Neuronal stem cell (in vitro differentiated cells): ENCODE results near the gene KIF6.

Experiments used
- DNase-seq: peaks from one replicate; pipeline ENCODE4 v3.0.0-alpha.2; 2013; ENCODE audit warnings: low spot score
- H2AFZ ChIP-seq: one replicate; pipeline ENCODE4 v1.6.1; 2013; ENCODE audit warnings: mild to moderate bottlenecking, low read length, inconsistent platforms
- H2AK5ac ChIP-seq: 2 replicates; pipeline ENCODE4 v1.6.1; 2013; ENCODE audit warnings: low read depth, mild to moderate bottlenecking, inconsistent platforms, low read length, moderate library complexity, mixed read lengths
- H2BK120ac ChIP-seq: 2 replicates; pipeline ENCODE4 v1.6.1; 2013; ENCODE audit warnings: low read depth, mild to moderate bottlenecking, inconsistent platforms, low read length, moderate library complexity, mixed read lengths
- H2BK12ac ChIP-seq: one replicate; pipeline ENCODE4 v1.6.1; 2013; ENCODE audit warnings: low read length, inconsistent platforms
- H2BK15ac ChIP-seq: 2 replicates; pipeline ENCODE4 v1.6.1; 2013; ENCODE audit warnings: mild to moderate bottlenecking, low read length, inconsistent platforms, mixed read lengths
- H2BK5ac ChIP-seq: one replicate; pipeline ENCODE4 v1.6.1; 2013; ENCODE audit warnings: inconsistent platforms, mild to moderate bottlenecking, low read length, moderate library complexity
- H3K14ac ChIP-seq: one replicate; pipeline ENCODE4 v1.6.1; 2013; ENCODE audit warnings: low read length, inconsistent platforms
- H3K18ac ChIP-seq: 2 replicates; pipeline ENCODE4 v1.6.1; 2013; ENCODE audit warnings: low read length, inconsistent platforms
- H3K23ac ChIP-seq: 2 replicates; pipeline ENCODE4 v1.6.1; 2013; ENCODE audit warnings: low read depth, mild to moderate bottlenecking, mixed read lengths, low read length, inconsistent platforms; ENCODE audit not compliant: poor library complexity
- H3K27ac ChIP-seq: replicated peaks from 3 replicates; pipeline ENCODE4 v1.5.1; 2013; ENCODE audit warnings: low read length, inconsistent platforms
- H3K27me3 ChIP-seq, 3 experiments: 2 replicates each; pipeline ENCODE4 v1.6.1; 2013; ENCODE audit warnings: low read length in 3 of 3, mild to moderate bottlenecking in 2 of 3, inconsistent platforms in 1 of 3, low read depth in 1 of 3, mixed read lengths in 1 of 3, moderate library complexity in 1 of 3; ENCODE audit not compliant: control insufficient read depth in 3 of 3, insufficient read depth in 3 of 3
- H3K36me3 ChIP-seq, 2 donors: replicated peaks in 1 of 2; 2 replicates each; pipeline ENCODE4 v1.6.1; 2013; ENCODE audit warnings: low read length in 2 of 2; ENCODE audit not compliant: control insufficient read depth in 2 of 2, insufficient read depth in 2 of 2
- H3K4ac ChIP-seq: 2 replicates; pipeline ENCODE4 v1.6.1; 2013; ENCODE audit warnings: inconsistent platforms, mild to moderate bottlenecking, low read length, moderate library complexity
- H3K4me1 ChIP-seq, 2 donors: 1 replicate in 1 of 2; 2 replicates in 1 of 2; pipeline ENCODE4 v1.6.1; 2013; ENCODE audit warnings: low read length in 2 of 2, low read depth in 1 of 2; ENCODE audit not compliant: control insufficient read depth in 2 of 2, insufficient read depth in 1 of 2
- H3K4me2 ChIP-seq: one replicate; pipeline ENCODE4 v1.6.1; 2013; ENCODE audit warnings: mild to moderate bottlenecking, low read length, inconsistent platforms; ENCODE audit not compliant: insufficient read depth, poor library complexity, severe bottlenecking
- H3K4me3 ChIP-seq, 2 donors: 2 replicates each; pipeline ENCODE4 v1.5.1; 2013; ENCODE audit warnings: low read length in 2 of 2, mild to moderate bottlenecking in 2 of 2, inconsistent platforms in 1 of 2, moderate library complexity in 1 of 2
- H3K79me1 ChIP-seq: one replicate; pipeline ENCODE4 v1.6.1; 2013; ENCODE audit warnings: low read depth, mild to moderate bottlenecking, inconsistent platforms, low read length, moderate library complexity
- H3K9ac ChIP-seq: one replicate; pipeline ENCODE4 v1.6.1; 2013; ENCODE audit warnings: mild to moderate bottlenecking, low read depth, low read length, inconsistent platforms; ENCODE audit not compliant: poor library complexity
- H3K9me3 ChIP-seq, 2 donors: replicated peaks in 1 of 2; 2 replicates each; pipeline versions ENCODE3 to v1.6.1; 2013; ENCODE audit warnings: low read length in 2 of 2, mild to moderate bottlenecking in 2 of 2, inconsistent platforms in 1 of 2, low read depth in 1 of 2, mixed read lengths in 1 of 2, moderate library complexity in 1 of 2; ENCODE audit not compliant: control insufficient read depth in 2 of 2, insufficient read depth in 1 of 2
- H4K8ac ChIP-seq: one replicate; pipeline ENCODE4 v1.6.1; 2013; ENCODE audit warnings: low read depth, mild to moderate bottlenecking, inconsistent platforms, low read length, moderate library complexity
- H4K91ac ChIP-seq: one replicate; pipeline ENCODE4 v1.6.1; 2013; ENCODE audit warnings: low read length, low read depth, mild to moderate bottlenecking, inconsistent platforms; ENCODE audit not compliant: poor library complexity
- WGBS, 2 donors: extraction: QIAGEN DNeasy Blood & Tissue Kit; methylation state at CpG; one replicate each; pipeline ENCODE4 v1.1.7; 2013; ENCODE audit warnings: missing lambda C conversion rate in 2 of 2, mixed read lengths in 1 of 2; ENCODE audit not compliant: insufficient read length in 2 of 2, insufficient replicate concordance in 1 of 2; ENCODE audit errors: extremely low coverage in 2 of 2; 5-methylcytosine and 5-hydroxymethylcytosine counted together

Gene KIF6

DNA sequence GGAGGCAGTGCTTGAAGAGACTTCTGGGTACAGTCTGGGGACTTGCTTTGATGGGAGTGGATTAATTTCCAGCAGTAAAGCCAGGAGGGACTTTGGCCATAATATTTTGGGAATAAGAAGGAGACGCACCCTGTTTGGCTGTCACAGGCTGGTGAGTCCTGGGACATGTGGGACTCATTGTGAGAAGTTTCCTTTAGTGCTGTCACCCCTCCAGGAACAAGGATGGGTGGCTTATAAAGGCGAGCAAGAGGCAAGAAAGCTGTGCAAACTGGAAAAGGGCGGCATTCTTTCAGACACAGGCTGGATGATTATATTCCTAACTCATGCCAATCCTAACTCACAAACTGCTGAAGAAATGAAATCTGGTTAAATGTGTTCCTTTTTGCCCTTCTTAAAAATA is 325.2 kb downstream of the KIF6 start:
- H4K91ac ChIP-seq: no peak overlapping the region
- DNase-seq: no peak
- no peak overlapping the region for H3K23ac ChIP-seq
- H2AFZ ChIP-seq: no peak overlapping the region
- no peaks in the 10 kb centered on the region for H3K9me3 ChIP-seq
- H3K79me1 ChIP-seq: no peaks in the 10 kb centered on the region
- H3K9ac ChIP-seq: no peak overlapping the region
- H3K4me1 ChIP-seq: peaks cover 0 to 10% of the 10 kb centered on the region in 2 donors
- H2BK12ac ChIP-seq: no peak overlapping the region
- H2BK15ac ChIP-seq: no peak overlapping the region
- no peak overlapping the region for H3K14ac ChIP-seq
- WGBS, 2 donors: no CpG with 5 or more reads among the region's 3 CpGs
- no peak overlapping the region for H3K27ac ChIP-seq
- no peaks in the 10 kb centered on the region for H3K36me3 ChIP-seq
- no peak overlapping the region for H4K8ac ChIP-seq
- no peak overlapping the region for H2BK5ac ChIP-seq
- H2AK5ac ChIP-seq: no peak overlapping the region
- H3K4ac ChIP-seq: no peak overlapping the region
- no peaks in the 10 kb centered on the region for H3K27me3 ChIP-seq
- H3K18ac ChIP-seq: no peak overlapping the region
- H3K4me3 ChIP-seq: no peak overlapping the region
- H3K4me2 ChIP-seq: no peak overlapping the region
- H2BK120ac ChIP-seq: no peak overlapping the region

DNA sequence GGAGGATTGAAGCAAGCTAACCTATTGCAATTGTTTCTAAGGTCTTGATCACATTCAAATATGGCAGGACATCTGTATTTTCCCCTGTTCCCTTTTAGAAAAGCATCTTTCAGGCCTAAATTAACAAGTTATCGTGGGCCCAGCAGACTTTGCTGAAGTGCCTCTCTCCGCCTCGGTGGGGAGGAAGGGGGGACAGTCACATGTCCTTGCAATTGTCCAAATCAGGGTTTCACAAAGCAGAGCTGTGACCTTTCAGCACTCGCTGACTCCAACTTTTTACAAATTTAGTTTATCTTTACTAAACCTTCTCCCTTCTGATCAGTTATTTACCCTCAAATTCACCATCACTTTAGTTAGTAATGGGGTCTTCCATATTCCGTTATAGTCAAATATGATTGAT is 328.4 kb downstream of the KIF6 start:
- Histone ChIP-seq H3K9ac (no peak overlapping the region), H4K91ac (no peak overlapping the region), H3K18ac (no peak overlapping the region), H2AFZ (no peak overlapping the region), H3K14ac (no peak overlapping the region), H3K4me2 (no peak overlapping the region), H2AK5ac (no peak overlapping the region), H3K27ac (no peak overlapping the region), H3K27me3 (no peaks in the 10 kb centered on the region), H2BK12ac (no peak overlapping the region), H4K8ac (no peak overlapping the region), H2BK5ac (no peak overlapping the region), H3K4me3 (no peak overlapping the region), H3K36me3 (no peaks in the 10 kb centered on the region), H3K4ac (no peak overlapping the region), H3K9me3 (no peaks in the 10 kb centered on the region), H3K4me1 (peaks cover 0 to 10% of the 10 kb centered on the region in 2 donors), H2BK15ac (no peak overlapping the region), H2BK120ac (no peak overlapping the region), H3K23ac (no peak overlapping the region), H3K79me1 (no peaks in the 10 kb centered on the region)
- no CpG with 5 or more reads among the region's 5 CpGs for WGBS, 2 donors
- DNase-seq: no peak

DNA sequence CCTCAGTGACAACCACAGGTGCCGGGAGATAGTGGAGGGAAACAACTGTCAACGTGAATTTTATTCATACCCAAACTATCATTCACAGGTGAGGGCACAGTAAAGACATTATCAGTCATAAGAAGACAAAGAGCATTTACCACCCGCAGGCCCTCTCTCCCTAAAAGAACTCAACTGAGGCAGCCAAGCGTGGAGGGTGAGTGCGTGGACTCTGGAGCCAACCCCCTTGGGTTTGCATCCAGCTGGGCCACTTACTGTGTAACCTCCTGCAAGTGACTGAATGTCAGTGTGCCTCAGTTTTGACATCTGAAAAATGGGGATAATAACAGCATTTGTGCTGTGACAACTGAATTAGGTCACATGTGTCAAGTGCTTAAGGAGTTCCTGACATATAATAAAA is 332.1 kb downstream of the KIF6 start:
- H3K9me3 ChIP-seq: no peaks in the 10 kb centered on the region
- no peak overlapping the region for H3K18ac ChIP-seq
- H2BK120ac ChIP-seq: no peak overlapping the region
- H3K4me3 ChIP-seq: no peak overlapping the region
- no peaks in the 10 kb centered on the region for H3K79me1 ChIP-seq
- H3K4me1 ChIP-seq: peaks cover 0 to 10% of the 10 kb centered on the region in 2 donors
- no peaks in the 10 kb centered on the region for H3K36me3 ChIP-seq
- H3K23ac ChIP-seq: no peak overlapping the region
- H3K4me2 ChIP-seq: no peak overlapping the region
- no peak overlapping the region for H2AFZ ChIP-seq
- no CpG with 5 or more reads among the region's 5 CpGs for WGBS, 2 donors
- DNase-seq: no peak
- no peak overlapping the region for H4K91ac ChIP-seq
- H2BK12ac ChIP-seq: no peak overlapping the region
- no peak overlapping the region for H4K8ac ChIP-seq
- no peak overlapping the region for H3K27ac ChIP-seq
- no peak overlapping the region for H2AK5ac ChIP-seq
- no peak overlapping the region for H3K14ac ChIP-seq
- H3K27me3 ChIP-seq: no peaks in the 10 kb centered on the region
- H2BK5ac ChIP-seq: no peak overlapping the region
- no peak overlapping the region for H3K4ac ChIP-seq
- H3K9ac ChIP-seq: no peak overlapping the region
- H2BK15ac ChIP-seq: no peak overlapping the region

DNA sequence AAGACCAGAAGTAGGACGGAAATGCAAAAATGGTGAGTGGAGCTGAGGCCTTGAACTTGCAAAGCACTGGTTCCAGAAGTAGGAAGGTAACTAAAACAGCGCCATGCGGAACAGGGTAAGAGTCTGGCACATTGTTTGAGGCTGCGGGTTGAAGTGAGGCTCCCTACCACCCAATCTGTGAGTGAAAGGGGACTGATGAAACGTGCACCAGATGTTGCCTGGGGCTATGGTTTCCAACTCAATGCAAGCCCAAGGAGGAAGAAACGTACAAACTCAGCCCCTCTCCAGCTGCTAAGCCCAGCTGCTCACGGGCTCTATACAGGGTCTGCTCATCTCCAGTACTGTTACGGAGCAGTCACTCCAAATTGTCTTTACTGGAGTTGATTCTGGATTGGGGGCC is 334.0 kb downstream of the KIF6 start:
- WGBS, 2 donors: no CpG with 5 or more reads among the region's 8 CpGs
- Histone ChIP-seq H2BK12ac (no peak overlapping the region), H2BK15ac (no peak overlapping the region), H3K27ac (no peak overlapping the region), H3K18ac (peak overlapping the region; percentile 15), H4K91ac (no peak overlapping the region), H3K27me3 (no peaks in the 10 kb centered on the region), H2AFZ (peak overlapping the region; percentile 17), H3K4me2 (no peak overlapping the region), H3K9ac (no peak overlapping the region), H3K4me3 (no peak overlapping the region), H3K4me1 (peaks cover 0 to 6% of the 10 kb centered on the region in 2 donors), H2BK5ac (no peak overlapping the region), H2BK120ac (no peak overlapping the region), H3K79me1 (no peaks in the 10 kb centered on the region), H3K4ac (no peak overlapping the region), H3K9me3 (no peaks in the 10 kb centered on the region), H3K23ac (no peak overlapping the region), H4K8ac (no peak overlapping the region), H2AK5ac (no peak overlapping the region), H3K14ac (no peak overlapping the region), H3K36me3 (no peaks in the 10 kb centered on the region)
- no peak for DNase-seq
